Measurements from ENCODE around the gene TLE3.

DNA sequence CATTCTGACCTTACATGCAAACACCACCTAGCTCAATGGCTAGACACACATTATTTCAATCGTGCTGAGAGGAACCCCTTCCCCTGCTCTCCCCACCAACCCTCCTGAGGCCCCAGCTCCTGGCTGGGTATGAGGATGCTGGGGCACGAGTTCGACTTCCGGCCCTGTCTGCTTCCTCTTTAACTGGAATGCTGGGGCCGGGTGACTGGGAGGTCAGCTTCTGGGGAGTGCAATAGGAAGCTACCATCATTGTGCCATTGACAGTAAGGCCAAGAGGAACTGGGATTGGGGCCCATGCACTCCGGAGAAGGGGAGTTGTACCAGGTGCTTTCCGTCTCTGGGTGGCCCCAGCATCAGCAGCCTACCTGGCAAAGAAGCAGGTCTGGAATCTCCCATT lies 15.6 kb upstream of the TLE3 start:
- TF ChIP-seq POLR2AphosphoS5 (IDR thresholded peaks at IDR 0.05; ENCODE audit: borderline replicate concordance, low read depth, low read length), result no peak
- TF ChIP-seq EZH2 (IDR thresholded peaks at IDR 0.05), result no peak

Measured in SK-N-MC (cell line).